COR-L47 (cell line): ENCODE results near the gene CSTF3.
"Not testable (repeated sequence)": the region's sequence is repeated elsewhere in the genome, so short reads cannot be mapped to it uniquely, and the experiment has no call there.

Experiments
- DNase-seq: peaks from one replicate; lab custom pipeline; 2025; lab: John Stamatoyannopoulos, UW

CSTF3 gene

GRCh38 chr11:33160136-33160535, 1.1 kb downstream of the CSTF3 start:
- peak; percentile 38 for DNase-seq

- not testable (repeated sequence) for DNase-seq
Measured at GRCh38 chr11:33159378-33159867, 1.9 kb downstream of the CSTF3 start.

- no peak for DNase-seq
Measured at GRCh38 chr11:33158596-33159275, 2.5 kb downstream of the CSTF3 start.

- no peak for DNase-seq
Measured at GRCh38 chr11:33157103-33158027, 3.9 kb downstream of the CSTF3 start.

- DNase-seq: no peak
Measured at GRCh38 chr11:33151399-33151798, 9.9 kb downstream of the CSTF3 start.

GRCh38 chr11:33147559-33147958, 13.7 kb downstream of the CSTF3 start:
- no peak for DNase-seq

GRCh38 chr11:33135768-33136443, 25.4 kb downstream of the CSTF3 start:
- no peak for DNase-seq

GRCh38 chr11:33135216-33135615, 26.1 kb downstream of the CSTF3 start:
- DNase-seq: no peak

GRCh38 chr11:33134276-33134675, 27.0 kb downstream of the CSTF3 start:
- no peak for DNase-seq

GRCh38 chr11:33133761-33134160, 27.5 kb downstream of the CSTF3 start:
- DNase-seq: no peak

GRCh38 chr11:33132510-33132909, 28.8 kb downstream of the CSTF3 start:
- no peak for DNase-seq

GRCh38 chr11:33128739-33129138, 32.5 kb downstream of the CSTF3 start:
- no peak for DNase-seq

- no peak for DNase-seq
Measured at GRCh38 chr11:33125611-33126010, 35.7 kb downstream of the CSTF3 start.

- DNase-seq: no peak
Measured at GRCh38 chr11:33125025-33125424, 36.3 kb downstream of the CSTF3 start.

- not testable (repeated sequence) for DNase-seq
Measured at GRCh38 chr11:33122696-33123095, 38.6 kb downstream of the CSTF3 start.

GRCh38 chr11:33116535-33116934, 44.7 kb downstream of the CSTF3 start:
- no peak for DNase-seq

GRCh38 chr11:33110083-33110482, 51.2 kb downstream of the CSTF3 start:
- DNase-seq: no peak

- no peak for DNase-seq
Measured at GRCh38 chr11:33109294-33109895, 51.9 kb downstream of the CSTF3 start.

- DNase-seq: no peak
Measured at GRCh38 chr11:33103836-33104235, 57.4 kb downstream of the CSTF3 start.

GRCh38 chr11:33094157-33094556, 67.1 kb downstream of the CSTF3 start:
- no peak for DNase-seq

- DNase-seq: no peak
Measured at GRCh38 chr11:33089776-33090175, 71.5 kb downstream of the CSTF3 start.

- DNase-seq: no peak
Measured at GRCh38 chr11:33086017-33086416, 75.3 kb downstream of the CSTF3 start.
